SK-N-SH treated with all-trans-retinoic acid at 6 μM for 48 hours (cell line): ENCODE measurements around the gene ATP8A2.

Experiments
- ATAC-seq: fragments of 200-7000 bp; cut with Tn5 transposase; 3 replicates; pipeline ENCODE4 v1.9.1; 2020; ENCODE audit warnings: mild to moderate bottlenecking, moderate library complexity
- ARNTL ChIP-seq: fragments of 450-650 bp; formaldehyde crosslinking; IDR thresholded peaks from 2 replicates; pipeline ENCODE4 v1.5.0; 2020; ENCODE audit warnings: low read depth, mild to moderate bottlenecking, moderate library complexity, borderline replicate concordance
- BACH2 ChIP-seq: fragments of 250-450 bp; sonication (Bioruptor Pico); IDR thresholded peaks from 2 replicates; pipeline ENCODE4 v1.9.0; 2021; ENCODE audit warnings: mild to moderate bottlenecking, borderline replicate concordance
- CREB5 ChIP-seq: fragments of 250-450 bp; sonication (Bioruptor Pico); IDR thresholded peaks from 2 replicates; pipeline ENCODE4 v1.5.1; 2020; ENCODE audit warnings: low read depth, mild to moderate bottlenecking, moderate library complexity
- CSDC2 ChIP-seq: fragments of 250-450 bp; sonication (Bioruptor Pico); IDR thresholded peaks from 2 replicates; pipeline ENCODE4 v1.5.0; 2020; ENCODE audit warnings: mild to moderate bottlenecking, moderate library complexity
- CSRNP3 ChIP-seq: fragments of 250-450 bp; sonication (Bioruptor Pico); IDR thresholded peaks from 2 replicates; pipeline ENCODE4 v1.5.1; 2021; ENCODE audit warnings: mild to moderate bottlenecking, moderate library complexity
- ESRRG ChIP-seq: fragments of 250-450 bp; sonication (Bioruptor Pico); IDR thresholded peaks from 2 replicates; pipeline ENCODE4 v1.6.1; 2021; ENCODE audit warnings: mild to moderate bottlenecking
- GLIS3 ChIP-seq: fragments of 250-450 bp; sonication (Bioruptor Pico); IDR thresholded peaks from 2 replicates; pipeline ENCODE4 v1.5.0; 2020; ENCODE audit warnings: mild to moderate bottlenecking, moderate library complexity
- ISL1 ChIP-seq: fragments of 250-450 bp; sonication (Bioruptor Pico); IDR thresholded peaks from 2 replicates; pipeline ENCODE4 v2.1.2; 2022; ENCODE audit warnings: mild to moderate bottlenecking, moderate library complexity
- OSR1 ChIP-seq: fragments of 250-450 bp; sonication (Bioruptor Pico); IDR thresholded peaks from 2 replicates; pipeline ENCODE4 v1.8.0; 2022; ENCODE audit warnings: moderate library complexity, mild to moderate bottlenecking, inconsistent platforms
- PATZ1 ChIP-seq: fragments of 250-450 bp; sonication (Bioruptor Pico); IDR thresholded peaks from 2 replicates; pipeline ENCODE4 v1.8.0; 2020; ENCODE audit warnings: mild to moderate bottlenecking, moderate library complexity, borderline replicate concordance
- POU6F1 ChIP-seq: fragments of 250-450 bp; sonication (Bioruptor Pico); IDR thresholded peaks from 2 replicates; pipeline ENCODE4 v1.8.0; 2021; ENCODE audit warnings: low read depth, mild to moderate bottlenecking, moderate library complexity, borderline replicate concordance
- PPARA ChIP-seq: fragments of 250-450 bp; sonication (Bioruptor Pico); IDR thresholded peaks from 2 replicates; pipeline ENCODE4 v1.5.0; 2020; ENCODE audit warnings: mild to moderate bottlenecking, borderline replicate concordance
- RARB ChIP-seq: fragments of 250-450 bp; sonication (Bioruptor Pico); IDR thresholded peaks from 2 replicates; pipeline ENCODE4 v1.8.0; 2021; ENCODE audit warnings: mild to moderate bottlenecking, moderate library complexity
- SNAI2 ChIP-seq: fragments of 250-450 bp; sonication (Bioruptor Pico); IDR thresholded peaks from 2 replicates; pipeline ENCODE4 v1.5.0; 2020; ENCODE audit warnings: mild to moderate bottlenecking, moderate library complexity
- TCF4 ChIP-seq: fragments of 250-450 bp; sonication (Bioruptor Pico); IDR thresholded peaks from 2 replicates; pipeline ENCODE4 v1.8.0; 2021; ENCODE audit warnings: mild to moderate bottlenecking, moderate library complexity, borderline replicate concordance
- TOX ChIP-seq: fragments of 250-450 bp; sonication (Bioruptor Pico); IDR thresholded peaks from 2 replicates; pipeline ENCODE4 v1.8.0; 2021; ENCODE audit warnings: mild to moderate bottlenecking, moderate library complexity, borderline replicate concordance
- TSHZ2 ChIP-seq: fragments of 250-450 bp; sonication (Bioruptor Pico); IDR thresholded peaks from 2 replicates; pipeline ENCODE4 v1.5.0; 2020; ENCODE audit warnings: mild to moderate bottlenecking, moderate library complexity
- ZC3H10 ChIP-seq: fragments of 250-450 bp; sonication (Bioruptor Pico); IDR thresholded peaks from 2 replicates; pipeline ENCODE4 v1.5.1; 2021; ENCODE audit warnings: mild to moderate bottlenecking, moderate library complexity
- ZNF565 ChIP-seq: fragments of 450-650 bp; formaldehyde crosslinking; conservative IDR thresholded peaks from 2 replicates; pipeline ENCODE4 v1.5.0; 2020; ENCODE audit warnings: low read depth, mild to moderate bottlenecking, moderate library complexity
- ZNF70 ChIP-seq: fragments of 450-650 bp; formaldehyde crosslinking; IDR thresholded peaks from 2 replicates; pipeline ENCODE4 v1.5.0; 2020; ENCODE audit warnings: mild to moderate bottlenecking, moderate library complexity
- ZNF8 ChIP-seq: fragments of 450-650 bp; formaldehyde crosslinking; IDR thresholded peaks from 2 replicates; pipeline ENCODE4 v1.5.0; 2020; ENCODE audit warnings: mild to moderate bottlenecking, moderate library complexity

Gene ATP8A2

GRCh38 chr13:25689539-25689938 is 317.8 kb downstream of the ATP8A2 start:
- no peak for ATAC-seq
- no peak for TF ChIP-seq POU6F1 (CRISPR knock-in tag)
- TF ChIP-seq ARNTL (CRISPR knock-in tag) = no peak
- TF ChIP-seq CSRNP3 (CRISPR knock-in tag) = no peak
- TF ChIP-seq ESRRG (CRISPR knock-in tag) = no peak
- no peak for TF ChIP-seq PATZ1 (CRISPR knock-in tag)
- no peak for TF ChIP-seq BACH2 (CRISPR knock-in tag)
- no peak for TF ChIP-seq GLIS3 (CRISPR knock-in tag)
- no peak for TF ChIP-seq CREB5
- no peak for TF ChIP-seq PPARA (CRISPR knock-in tag)
- no peak for TF ChIP-seq CSDC2
- no peak for TF ChIP-seq TOX (CRISPR knock-in tag)
- TF ChIP-seq, all 23 proteins: peak for 0

GRCh38 chr13:25690582-25690981 is 318.8 kb downstream of the ATP8A2 start:
- no peak for ATAC-seq
- TF ChIP-seq PPARA (CRISPR knock-in tag) (no peak), SNAI2 (no peak), OSR1 (CRISPR knock-in tag) (no peak), ESRRG (CRISPR knock-in tag) (no peak), ISL1 (CRISPR knock-in tag) (no peak), CSDC2 (no peak), ARNTL (CRISPR knock-in tag) (no peak), BACH2 (CRISPR knock-in tag) (no peak), TSHZ2 (CRISPR knock-in tag) (no peak), RARB (no peak), ZNF565 (CRISPR knock-in tag) (no peak), CSRNP3 (CRISPR knock-in tag) (no peak), PATZ1 (CRISPR knock-in tag) (no peak), CREB5 (no peak), TOX (CRISPR knock-in tag) (no peak), ZNF70 (CRISPR knock-in tag) (no peak), ZC3H10 (no peak), ZNF8 (CRISPR knock-in tag) (no peak), TCF4 (CRISPR knock-in tag) (no peak), POU6F1 (CRISPR knock-in tag) (no peak)
